Heart left ventricle (tissue), 16 donors: ENCODE results near the gene PRDM11. TPM values are rescaled to one million over a fixed set of nuclear protein-coding genes. Genes with fewer than 3 reads are reported as not detected.
A peak's percentile ranks its signal among the peaks of the same experiment; 100 is the strongest.

ENCODE experiments used
- ATAC-seq, 4 donors: fragments of 200-7000 bp; cut with Tn5 transposase; one replicate each; pipeline ENCODE4 v1.9.1; 2020 to 2022; ENCODE audit warnings: moderate library complexity in 4 of 4, mild to moderate bottlenecking in 3 of 4, moderate number of reproducible peaks in 1 of 4
- DNase-seq, 5 donors: peaks; one replicate each; pipeline ENCODE4 v3.0.0-alpha.2; 2020
- H3K27ac ChIP-seq, 12 donors: fragments of 200-600 bp; sonication (generic) in 4 of 12; one replicate each; pipeline versions ENCODE4 v1.5.0 to v1.8.0; 2016 to 2022; ENCODE audit warnings: mild to moderate bottlenecking in 2 of 12
- H3K27me3 ChIP-seq, 9 donors: fragments of 200-600 bp; sonication (generic) in 2 of 9; one replicate each; pipeline versions ENCODE4 v1.5.1 to v1.8.0; 2016 to 2022; ENCODE audit warnings: mild to moderate bottlenecking in 3 of 9
- H3K36me3 ChIP-seq, 9 donors: fragments of 200-600 bp; sonication (generic) in 2 of 9; one replicate each; pipeline versions ENCODE4 v1.5.0 to v1.8.0; 2018 to 2022; ENCODE audit warnings: mild to moderate bottlenecking in 2 of 9
- H3K4me1 ChIP-seq, 12 donors: fragments of 200-600 bp; sonication (generic) in 4 of 12; one replicate each; pipeline versions ENCODE4 v1.5.0 to v1.8.0; 2016 to 2022; ENCODE audit warnings: mild to moderate bottlenecking in 3 of 12
- H3K4me3 ChIP-seq, 12 donors: fragments of 200-600 bp; sonication (generic) in 4 of 12; one replicate each; pipeline versions ENCODE4 v1.5.0 to v1.8.0; 2017 to 2022; ENCODE audit warnings: mild to moderate bottlenecking in 9 of 12, moderate library complexity in 4 of 12
- H3K9me3 ChIP-seq, 12 donors: fragments of 200-600 bp; sonication (generic) in 4 of 12; one replicate each; pipeline versions ENCODE4 v1.5.0 to v1.8.0; 2016 to 2022; ENCODE audit warnings: mild to moderate bottlenecking in 1 of 12
- CTCF ChIP-seq, 12 donors: fragments of 200-600 bp; sonication (generic) in 4 of 12; IDR thresholded peaks; one replicate each; pipeline versions ENCODE4 v1.5.0 to v1.8.0; 2018 to 2022; ENCODE audit warnings: antibody characterized with exemption in 12 of 12, mild to moderate bottlenecking in 5 of 12
- POLR2A ChIP-seq, 2 donors: fragments of 450-650 bp; IDR thresholded peaks; one replicate each; pipeline ENCODE4 v1.6.1; 2017; ENCODE audit warnings: antibody characterized with exemption in 2 of 2, mild to moderate bottlenecking in 2 of 2, moderate library complexity in 2 of 2
- WGBS, 4 donors: extraction: QIAGEN DNeasy Blood & Tissue Kit in 2 of 4; methylation state at CpG; one replicate each; pipeline versions ENCODE4 v1.1.5 to v1.1.7; 2013 to 2018; 5-methylcytosine and 5-hydroxymethylcytosine counted together
- intact Hi-C, 10 donors: fragments of 100-400 bp; cut with DNase I; formaldehyde crosslinking; loops; one replicate each; pipeline versions ENCODE4 v1.11.1 to v1.14.2; 2022
- polyA plus RNA-seq, 2 donors: library from polyadenylated mRNA; stranded (reverse); fragments of 200-250 nt; gene quantifications; one replicate each; pipeline ENCODE4 v1.2.3, GENCODE V29; 2013
- total RNA-seq, 9 donors: library from RNA; depleted of rRNA in 2 of 9; stranded (reverse); fragments of >200 nt in 2 of 9; fragmentation: NEBNext Ultra II Directional in 3 of 9; extraction: Animal tissue kit (Norgen Biotek cat#: 25700) in 3 of 9; gene quantifications; one replicate each; pipeline versions ENCODE4 v1.1.0 to v1.2.4, GENCODE V29; 2016 to 2023
- donor health status: ischemic (EF 13 %, LVEDD 7.1; RV severe dilation, severe dysfunction).
- donor health status: healthy with polysubstance abuse.
- donor health status: DM: no; HTN: yes; CAD: no.
- donor health status: DM: no; HTN: no; CAD: no.
- donor health status: ischemic (EF 25% LVEDD 6.9; RV normal size, moderate dysfunction).
- donor health status: ischemic (EF 25% LVEDD 5.7; RV mildly dilated, moderate dysfunction).
- donor health status: healthy.
- donor health status: DM: yes; HTN: yes; CAD: no.
- donor health status: ischemic (EF 35%, LVEDD 5.7; RV mildly dilated, moderate dysfunction).
- donor health status: nonischemic (EF 11% LVEDD 7.7; RV severe dilation, severe dysfunction).
- donor health status: DM: yes; HTN: yes; CAD: no.
- donor health status: PGD.
- donor health status: ischemic (EF 29% LVEDD 5.4; RV normal size, mild dysfunction).
- donor health status: nonischemic (EF 23%, LVEDD 6.1; RV moderate dilation, normal function).

Gene PRDM11
- total and polyA plus RNA-seq, 11 donors: 4.5 to 29.6 (median 18.2) TPM

GRCh38 chr11:45180179-45180847 lies 33.9 kb downstream of the PRDM11 start:
- peak; percentile 58 to 77 (median 71) for DNase-seq
- Histone ChIP-seq H3K4me3 (peak overlapping the region; percentile 34 to 83 (median 64)), H3K27me3 (peaks cover 0 to 12% (median 0%) of the 10 kb centered on the region in 9 donors), H3K4me1 (peaks cover 0 to 48% (median 24%) of the 10 kb centered on the region in 12 donors), H3K9me3 (no peaks in the 10 kb centered on the region), H3K36me3 (peaks cover 0 to 28% (median 12%) of the 10 kb centered on the region in 9 donors), H3K27ac (peak overlapping the region; percentile 62 to 95 (median 88))
- intact Hi-C loops: loop anchor here in 6 of 10 donors (2.0 to 5.0 kb wide), 5 partner anchors 30 to 112 kb away; partner anchors contain the start of gene PRDM11 (in 6 of the 6)
- 0 to 3% (median 2%) methylated on average over 11 to 78 of the region's 78 CpGs for WGBS, 4 donors
- ATAC-seq: peak; percentile 36 to 83 (median 73)
- TF ChIP-seq CTCF (IDR thresholded peaks at IDR 0.05) (peak in 10 of 12 donors; percentile 21 to 60 (median 46)), POLR2A (IDR thresholded peaks at IDR 0.05) (no peak)

- WGBS, 4 donors: 0 to 1% (median 1%) methylated on average over 4 to 33 of the region's 33 CpGs; no CpG with 5 or more reads in 1 of the 4 donors
- peaks cover 0 to 32% (median 16%) of the 10 kb centered on the region in 9 donors for H3K36me3 ChIP-seq
- TF ChIP-seq POLR2A (IDR thresholded peaks at IDR 0.05) (peak in 1 of 2 donors; percentile 56), CTCF (IDR thresholded peaks at IDR 0.05) (no peak)
- ATAC-seq: peak; percentile 17 to 88 (median 80)
- H3K4me1 ChIP-seq: peaks cover 0 to 48% (median 24%) of the 10 kb centered on the region in 12 donors
- no peaks in the 10 kb centered on the region for H3K9me3 ChIP-seq
- peaks cover 0 to 12% (median 0%) of the 10 kb centered on the region in 9 donors for H3K27me3 ChIP-seq
- peak overlapping the region; percentile 62 to 95 (median 88) for H3K27ac ChIP-seq
- intact Hi-C loops: loop anchor here in 6 of 10 donors (2.0 to 5.0 kb wide), 5 partner anchors 30 to 111 kb away; partner anchors contain the start of gene PRDM11 (in 6 of the 6)
- peak; percentile 50 to 83 (median 75) for DNase-seq
- peak overlapping the region; percentile 34 to 83 (median 64) for H3K4me3 ChIP-seq
These were observed 34.4 kb downstream of the PRDM11 start for GRCh38 chr11:45180848-45181192.

GRCh38 chr11:45181193-45181888 lies 34.9 kb downstream of the PRDM11 start:
- WGBS, 4 donors: 18 to 30% (median 25%) methylated on average over 13 to 25 of the region's 25 CpGs
- peaks cover 0 to 36% (median 16%) of the 10 kb centered on the region in 9 donors for H3K36me3 ChIP-seq
- intact Hi-C loops: loop anchor here in 6 of 10 donors (2.0 to 5.0 kb wide), 5 partner anchors 29 to 111 kb away; partner anchors contain the start of gene PRDM11 (in 6 of the 6)
- peaks cover 0 to 12% (median 0%) of the 10 kb centered on the region in 9 donors for H3K27me3 ChIP-seq
- no peaks in the 10 kb centered on the region for H3K9me3 ChIP-seq
- TF ChIP-seq POLR2A (IDR thresholded peaks at IDR 0.05): no peak
- TF ChIP-seq CTCF (IDR thresholded peaks at IDR 0.05): no peak
- H3K4me3 ChIP-seq: peak overlapping the region; percentile 34 to 83 (median 64)
- peak in 2 of 4 donors; percentile 5 to 30 for ATAC-seq
- H3K27ac ChIP-seq: peak overlapping the region; percentile 62 to 95 (median 88)
- peaks cover 0 to 48% (median 24%) of the 10 kb centered on the region in 12 donors for H3K4me1 ChIP-seq
- peak in 2 of 5 donors; percentile 47 to 58 for DNase-seq
